AG04450 (cell line): Measurements from ENCODE around the gene RPS6KB2. TPM values are rescaled to one million over a fixed set of nuclear protein-coding genes. Genes with fewer than 3 reads are reported as not detected.

Experiments used
- CTCF ChIA-PET: fragments of 300-600, 350-600 bp; formaldehyde crosslinking; extraction: SDS; loops from one replicate; lab custom pipeline; 2022; ENCODE audit warnings: antibody characterized with exemption, inconsistent platforms; lab: Charles Lee
- POLR2A ChIA-PET: fragments of 350-600 bp; formaldehyde crosslinking; extraction: SDS; loops from one replicate; lab custom pipeline; 2021; ENCODE audit warnings: antibody characterized with exemption, inconsistent platforms; lab: Yijun Ruan, JAX
- DNase-seq: peaks from one replicate; pipeline ENCODE4 v3.0.0-alpha.2; 2011; ENCODE audit warnings: low read depth, low spot score
- H3K27ac ChIP-seq: one replicate; pipeline ENCODE4 v1.5.1; 2012; ENCODE audit warnings: low read depth, low read length, control low read depth
- H3K27me3 ChIP-seq: one replicate; pipeline ENCODE4 v1.6.0; 2012; ENCODE audit warnings: low read length; ENCODE audit not compliant: control insufficient read depth, insufficient read depth
- H3K4me3 ChIP-seq: 2 replicates; pipeline ENCODE4 v1.5.1; 2011; ENCODE audit warnings: mild to moderate bottlenecking, low read depth, low read length, control low read depth
- H3K9me3 ChIP-seq: 2 replicates; pipeline ENCODE4 v1.5.1; 2012; ENCODE audit warnings: low read length; ENCODE audit not compliant: control insufficient read depth, insufficient read depth
- CTCF ChIP-seq: IDR thresholded peaks from 2 replicates; pipeline ENCODE4 v1.5.1; 2011; ENCODE audit warnings: low read depth, low read length, control low read depth, inconsistent platforms
- polyA plus RNA-seq: library from polyadenylated mRNA; depleted of rRNA; stranded (reverse); fragments of >200 nt; gene quantifications from 2 replicates; pipeline ENCODE4 v1.2.3, GENCODE V29; 2011

The RPS6KB2 gene
- polyA plus RNA-seq, 1 experiment, result 36.0 TPM

- Histone ChIP-seq H3K27me3 (peaks cover 43% of the 10 kb centered on the region), H3K9me3 (no peaks in the 10 kb centered on the region), H3K4me3 (no peak overlapping the region), H3K27ac (no peak overlapping the region)
- TF ChIP-seq CTCF, result no peak
- CTCF ChIA-PET, result interaction anchor here (1.2 kb wide), 1 partner anchor 9 kb away, joined by 4 read pairs; no protein-coding TSS in a partner anchor
- DNase-seq, result no peak
- POLR2A ChIA-PET, result interaction anchor here (0.6 to 1.0 kb wide), 2 partner anchors 9 to 17 kb away, joined by 4 to 8 read pairs; partner anchors contain the start of gene PPP1CA
Observed at GRCh38 chr11:67410984-67411784, 17.1 kb upstream of the RPS6KB2 start.

GRCh38 chr11:67411785-67412152 is 16.5 kb upstream of the RPS6KB2 start:
- Histone ChIP-seq H3K27me3 (peaks cover 46% of the 10 kb centered on the region), H3K27ac (no peak overlapping the region), H3K4me3 (no peak overlapping the region), H3K9me3 (no peaks in the 10 kb centered on the region)
- ChIA-PET POLR2A (interaction anchor here (0.6 to 1.0 kb wide), 2 partner anchors 10 to 18 kb away, joined by 4 to 8 read pairs; partner anchors contain the start of gene PPP1CA), CTCF (interaction anchor here (3.7 kb wide), 1 partner anchor 10 kb away, joined by 22 read pairs; the partner anchor contains the start of gene PPP1CA)
- TF ChIP-seq CTCF, result no peak
- no peak for DNase-seq

GRCh38 chr11:67412495-67413179 is 15.7 kb upstream of the RPS6KB2 start:
- H3K27ac ChIP-seq, result no peak overlapping the region
- no peak overlapping the region for H3K4me3 ChIP-seq
- POLR2A ChIA-PET, result interaction anchor here (0.8 kb wide), 1 partner anchor 21 kb away, joined by 4 read pairs; the partner anchor contains the start of gene RAD9A
- no peaks in the 10 kb centered on the region for H3K9me3 ChIP-seq
- H3K27me3 ChIP-seq, result peaks cover 46% of the 10 kb centered on the region
- no peak for DNase-seq
- CTCF ChIA-PET, result interaction anchor here (3.7 kb wide), 1 partner anchor 11 kb away, joined by 22 read pairs; the partner anchor contains the start of gene PPP1CA
- no peak for TF ChIP-seq CTCF

GRCh38 chr11:67413266-67413849 is 14.9 kb upstream of the RPS6KB2 start:
- ChIA-PET POLR2A (interaction anchor here (0.6 to 0.8 kb wide), 2 partner anchors 21 to 71 kb away, joined by 4 read pairs; partner anchors contain the start of gene RAD9A), CTCF (interaction anchor here (1.0 to 3.7 kb wide), 2 partner anchors 11 to 56 kb away, joined by 5 to 22 read pairs; partner anchors contain the start of gene PPP1CA)
- no peaks in the 10 kb centered on the region for H3K9me3 ChIP-seq
- H3K27me3 ChIP-seq, result peaks cover 43% of the 10 kb centered on the region
- no peak overlapping the region for H3K27ac ChIP-seq
- no peak for DNase-seq
- H3K4me3 ChIP-seq, result no peak overlapping the region
- no peak for TF ChIP-seq CTCF
